Dermis lymphatic vessel endothelial cell (primary cell): ENCODE measurements around the gene SDSL. TPM values are rescaled to one million over a fixed set of nuclear protein-coding genes. Genes with fewer than 3 reads are reported as not detected.

Experiments
- total RNA-seq: library from RNA; depleted of rRNA; stranded (reverse); fragments of >200 nt; gene quantifications from 2 replicates; pipeline ENCODE4 v1.2.1, GENCODE V29; 2014

Gene SDSL, protein sequence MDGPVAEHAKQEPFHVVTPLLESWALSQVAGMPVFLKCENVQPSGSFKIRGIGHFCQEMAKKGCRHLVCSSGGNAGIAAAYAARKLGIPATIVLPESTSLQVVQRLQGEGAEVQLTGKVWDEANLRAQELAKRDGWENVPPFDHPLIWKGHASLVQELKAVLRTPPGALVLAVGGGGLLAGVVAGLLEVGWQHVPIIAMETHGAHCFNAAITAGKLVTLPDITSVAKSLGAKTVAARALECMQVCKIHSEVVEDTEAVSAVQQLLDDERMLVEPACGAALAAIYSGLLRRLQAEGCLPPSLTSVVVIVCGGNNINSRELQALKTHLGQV
- total RNA-seq = 2.1 and 2.9 TPM in 2 replicates

DNA sequence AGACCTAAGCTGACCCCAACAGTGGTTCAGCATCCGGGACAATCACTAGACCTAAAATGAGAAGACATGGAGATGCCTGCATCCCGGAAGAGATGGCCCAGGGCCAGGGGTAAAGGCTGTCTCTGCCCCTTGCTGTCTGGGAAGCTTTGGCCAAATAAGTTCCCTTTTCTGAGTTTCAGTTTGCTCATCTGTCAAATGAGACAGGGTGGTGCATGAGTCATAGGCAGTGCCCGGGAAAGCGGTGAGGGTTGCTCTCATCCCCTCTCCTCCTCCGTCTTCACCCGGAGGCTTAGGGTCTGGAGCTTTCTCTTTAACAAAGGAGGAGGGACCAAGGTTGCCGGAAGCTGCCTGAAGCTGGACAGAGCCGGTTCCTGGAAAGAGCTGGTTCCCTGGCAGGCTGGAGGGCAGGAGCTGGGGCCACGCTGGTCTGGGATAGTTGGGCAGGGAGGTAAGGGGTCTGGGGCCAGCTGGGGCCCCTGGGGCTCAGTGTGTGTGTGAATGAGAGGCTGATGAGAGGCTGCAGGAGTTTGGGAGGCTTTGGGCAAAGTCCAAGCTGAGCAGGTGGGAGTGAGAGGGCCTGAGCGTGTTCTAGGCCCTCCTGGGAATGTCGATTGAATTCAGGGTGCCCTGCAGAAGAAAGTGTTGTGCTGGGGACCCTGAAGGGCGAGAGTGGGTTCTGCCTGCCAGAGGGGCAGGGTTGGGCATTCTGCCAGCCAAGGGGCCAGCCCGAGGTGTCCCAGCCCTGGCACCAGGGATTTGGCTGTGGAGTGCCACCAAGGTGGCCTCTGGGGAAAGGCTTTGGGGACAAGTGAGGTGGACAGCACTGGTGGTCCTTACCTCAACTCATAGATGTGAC lies at the start of gene SDSL:
TSS of gene SDSL (plus strand) at position 351 of the 856 bp plus-strand sequence. CDS start 5,603 bp downstream, outside the sequence.

DNA sequence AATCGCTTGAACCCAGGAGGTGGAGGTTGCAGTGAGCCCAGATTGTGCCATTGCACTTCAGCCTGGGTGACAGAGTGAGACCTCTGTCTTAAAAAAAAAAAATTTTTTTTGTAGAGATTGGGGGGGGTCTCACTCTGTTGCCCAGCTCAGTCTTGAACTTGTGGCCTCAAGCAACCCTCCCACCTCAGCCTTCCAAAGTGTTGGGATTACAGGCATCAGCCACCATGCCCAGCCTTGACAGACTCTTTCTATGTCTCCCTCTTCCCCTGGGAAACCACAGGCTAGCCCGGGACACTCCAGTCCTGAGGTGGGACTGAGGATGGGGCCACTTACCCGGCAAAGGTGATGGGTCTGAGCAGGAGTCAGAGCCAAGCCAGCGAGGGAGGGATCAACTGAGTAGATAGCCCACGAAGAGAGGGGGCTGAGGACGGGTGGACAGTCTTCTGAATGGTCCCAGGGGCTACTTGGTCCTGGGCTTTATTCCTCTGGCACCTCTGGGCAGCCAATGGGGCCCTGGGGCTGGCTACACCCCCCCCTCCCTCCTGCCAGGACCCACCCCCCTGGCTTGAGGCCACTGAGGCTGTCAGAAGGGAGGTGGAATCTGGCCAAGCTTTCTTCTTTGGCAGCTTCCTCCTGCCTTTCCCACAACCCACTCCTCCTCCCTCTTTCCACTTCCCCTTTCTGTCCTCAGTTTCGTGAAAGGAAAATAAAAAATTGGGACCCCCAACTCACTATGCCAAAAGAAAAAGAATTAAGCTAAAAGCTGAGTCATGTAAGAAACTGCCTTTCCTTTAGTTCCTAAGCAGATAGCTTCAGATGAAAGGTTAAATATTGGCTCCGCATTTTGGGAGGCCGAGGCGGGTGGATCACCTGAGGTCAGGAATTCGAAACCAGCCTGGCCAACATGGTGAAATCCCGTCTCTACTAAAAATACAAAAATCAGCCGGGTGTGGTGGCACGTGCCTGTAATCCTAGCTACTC lies 18.5 kb upstream of the SDSL start, which contains the start of gene SDS:
TSS of gene SDS (minus strand) at position 453 of the 981 bp plus-strand sequence. CDS start 4,179 bp downstream, outside the sequence.

DNA sequence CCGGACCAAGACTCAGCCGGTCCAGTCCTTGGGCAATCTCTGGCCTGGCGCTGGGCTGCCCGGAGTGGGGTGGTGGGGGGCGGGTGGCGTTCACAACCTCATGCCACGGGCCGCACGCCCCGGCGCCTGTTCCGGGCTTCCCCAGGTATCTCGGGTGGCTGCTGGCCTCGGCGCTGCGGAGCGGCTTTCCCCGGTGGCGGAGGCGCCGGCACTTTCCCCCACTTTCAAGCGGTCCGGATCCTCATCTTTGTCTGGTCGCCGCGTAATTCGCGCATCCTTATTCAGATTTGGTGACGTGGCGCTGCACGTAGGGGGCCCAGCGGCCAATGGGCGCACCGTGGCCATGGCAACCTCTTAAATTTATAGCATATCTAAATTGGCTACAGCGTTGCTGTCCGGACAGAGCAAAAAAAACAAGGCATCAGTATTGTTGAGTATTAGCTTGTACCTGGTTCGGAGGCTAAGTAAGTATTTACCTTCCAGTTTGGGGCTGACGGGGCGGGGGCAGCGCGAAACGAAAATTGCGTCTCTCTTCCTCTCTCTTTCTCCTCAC lies 49.5 kb downstream of the SDSL start, which contains the start of gene LHX5:
TSS of gene LHX5 (minus strand) at position 253 of the 553 bp plus-strand sequence. CDS start 373 bp downstream, outside the sequence.

Other genes starting within 250 kb of the SDSL start
- 28.7 and 38.3 TPM in 2 replicates for gene DDX54, start 236.9 kb upstream of the SDSL start, total RNA-seq
- gene RITA1, start 236.7 kb upstream of the SDSL start, total RNA-seq = 11.9 and 16.8 TPM in 2 replicates
- gene TPCN1, start 200.9 kb upstream of the SDSL start, total RNA-seq = 4.6 and 7.6 TPM in 2 replicates
- 12.2 and 14.5 TPM in 2 replicates for gene SLC8B1, start 87.3 kb upstream of the SDSL start, total RNA-seq
- 17.1 and 20.4 TPM in 2 replicates for gene PLBD2, start 63.8 kb upstream of the SDSL start, total RNA-seq
- 0.11 TPM in 1 of 2 replicates, not detected in the other for gene SDS, start 18.5 kb upstream of the SDSL start, total RNA-seq
- gene LHX5, start 49.5 kb downstream of the SDSL start, total RNA-seq = not detected in 2 replicates